Epithelial cell of prostate (primary cell): ENCODE data around the gene TACC2.

Source experiments
- DNase-seq: peaks from one replicate; pipeline ENCODE4 v3.0.0-alpha.2; 2011; ENCODE audit warnings: low read depth, low spot score
- H3K27ac ChIP-seq: fragments of 450-650 bp; 2 replicates; pipeline ENCODE4 v1.5.1; 2017; ENCODE audit warnings: mild to moderate bottlenecking

TACC2 gene

DNA sequence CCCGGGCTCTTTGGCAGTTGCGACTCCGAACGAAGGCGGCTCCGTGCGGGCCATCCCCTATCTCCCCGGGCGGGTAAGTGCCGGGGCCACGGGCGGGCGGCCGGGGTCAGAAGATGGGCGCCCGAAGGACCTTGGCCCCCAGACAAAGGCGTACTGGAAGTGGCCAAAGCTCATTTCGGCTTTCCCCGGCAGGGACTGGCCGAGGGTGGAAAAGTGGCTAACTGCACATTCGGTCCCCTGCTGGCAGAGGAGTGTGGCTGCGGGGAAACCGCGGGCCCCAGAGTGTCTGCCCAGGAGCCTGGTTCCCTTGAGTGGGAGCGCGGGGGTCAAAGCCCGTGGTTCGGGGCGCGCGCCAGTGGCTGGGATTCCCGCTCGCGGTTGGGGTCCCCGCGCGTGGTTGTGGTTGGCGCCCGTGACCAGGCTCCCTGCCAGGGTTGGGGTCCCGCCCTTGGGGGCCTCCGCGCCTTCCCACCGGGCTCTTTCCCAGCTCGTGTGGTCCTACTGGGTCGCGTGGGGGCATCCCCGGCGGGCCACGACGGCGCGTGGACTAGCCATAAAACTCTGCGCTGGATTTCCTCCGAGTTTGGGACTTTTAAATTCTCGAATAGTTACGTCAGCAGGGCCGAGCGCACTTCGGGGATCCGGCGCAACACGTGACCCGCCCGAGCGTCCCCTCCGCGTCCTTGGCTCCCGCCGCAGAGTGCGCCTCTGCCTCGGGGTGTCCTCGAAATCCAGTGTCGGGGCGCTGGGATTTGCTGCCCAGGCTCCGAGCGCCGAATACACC, 124.4 kb downstream of the TACC2 start:
- no peak for DNase-seq
- H3K27ac ChIP-seq, result peak overlapping the region; percentile 94

DNA sequence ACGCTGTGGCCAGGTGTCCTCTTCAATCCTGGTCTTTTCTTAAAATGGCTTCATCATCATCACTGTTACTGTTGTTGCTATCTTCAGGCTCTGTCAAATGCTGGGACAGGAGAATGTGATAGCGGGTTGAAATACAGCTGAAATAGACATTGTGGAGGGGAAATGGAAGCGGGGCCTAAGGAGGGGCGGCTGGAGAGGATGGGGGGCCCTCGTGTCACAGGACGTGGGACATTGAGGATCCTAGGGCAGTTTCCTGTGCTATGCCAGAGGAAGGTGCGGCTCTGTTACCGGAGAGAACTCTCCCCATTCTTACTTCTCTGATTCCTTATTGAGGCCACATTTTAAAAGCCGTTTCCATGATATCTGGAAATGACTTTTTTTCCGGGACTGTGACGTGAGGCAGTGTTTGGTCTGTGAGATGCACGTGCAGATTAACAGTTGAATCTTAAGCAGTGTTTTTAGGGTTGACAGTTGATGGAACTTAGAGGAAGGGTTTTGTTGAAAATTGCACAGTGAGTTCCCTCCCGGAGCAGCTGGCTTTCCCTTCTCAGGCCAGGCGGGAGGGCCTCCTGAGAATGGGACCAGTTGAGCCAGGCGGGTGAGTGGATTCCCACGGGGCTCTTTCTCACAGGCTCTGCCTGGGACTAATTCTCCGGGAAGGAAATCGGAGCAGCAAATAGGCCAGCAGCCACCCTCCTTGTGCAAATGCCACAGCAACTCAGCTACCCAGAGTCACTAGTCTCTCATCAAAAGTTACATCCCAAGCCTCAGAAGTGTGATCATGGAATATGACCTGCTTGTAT, 125.2 kb downstream of the TACC2 start:
- H3K27ac ChIP-seq, result peak overlapping the region; percentile 94
- no peak for DNase-seq

GRCh38 chr10:122115874-122116273, 126.9 kb downstream of the TACC2 start:
- DNase-seq, result no peak
- no peak overlapping the region for H3K27ac ChIP-seq

- H3K27ac ChIP-seq, result no peak overlapping the region
- no peak for DNase-seq
Observed at GRCh38 chr10:122116331-122116730, 127.4 kb downstream of the TACC2 start.

- no peak overlapping the region for H3K27ac ChIP-seq
- DNase-seq, result no peak
Observed at GRCh38 chr10:122117475-122117874, 128.5 kb downstream of the TACC2 start.

- H3K27ac ChIP-seq, result no peak overlapping the region
- no peak for DNase-seq
Observed at GRCh38 chr10:122120008-122120744, 131.2 kb downstream of the TACC2 start.

GRCh38 chr10:122121059-122121458, 132.1 kb downstream of the TACC2 start:
- no peak overlapping the region for H3K27ac ChIP-seq
- DNase-seq, result no peak

- DNase-seq, result no peak
- no peak overlapping the region for H3K27ac ChIP-seq
Observed at GRCh38 chr10:122122493-122122892, 133.5 kb downstream of the TACC2 start.

- H3K27ac ChIP-seq, result no peak overlapping the region
- DNase-seq, result no peak
Observed at GRCh38 chr10:122123186-122123585, 134.2 kb downstream of the TACC2 start.

- DNase-seq, result no peak
- no peak overlapping the region for H3K27ac ChIP-seq
Observed at GRCh38 chr10:122124342-122124741, 135.4 kb downstream of the TACC2 start.

DNA sequence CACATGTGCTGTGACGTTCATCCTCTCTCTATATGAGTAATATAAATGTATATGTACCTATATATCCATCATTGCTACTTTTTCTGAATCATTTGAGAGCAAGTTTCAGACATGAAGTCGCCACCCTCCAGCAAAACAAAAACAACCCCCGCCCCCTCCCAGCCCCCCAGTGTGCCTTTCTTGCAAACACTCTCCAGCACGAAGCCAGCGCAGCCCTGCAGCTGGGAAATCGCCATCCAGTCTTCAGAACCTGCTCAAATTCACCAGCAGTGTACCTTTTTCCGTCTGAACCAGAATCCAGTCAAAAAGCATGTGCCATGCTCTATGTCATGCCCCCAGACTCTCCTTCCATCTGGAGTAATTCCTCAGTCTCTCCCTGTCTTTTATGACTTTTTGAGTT, 135.8 kb downstream of the TACC2 start:
- no peak overlapping the region for H3K27ac ChIP-seq
- no peak for DNase-seq

- no peak for DNase-seq
Observed at GRCh38 chr10:122126763-122127659, 138.0 kb downstream of the TACC2 start.

DNA sequence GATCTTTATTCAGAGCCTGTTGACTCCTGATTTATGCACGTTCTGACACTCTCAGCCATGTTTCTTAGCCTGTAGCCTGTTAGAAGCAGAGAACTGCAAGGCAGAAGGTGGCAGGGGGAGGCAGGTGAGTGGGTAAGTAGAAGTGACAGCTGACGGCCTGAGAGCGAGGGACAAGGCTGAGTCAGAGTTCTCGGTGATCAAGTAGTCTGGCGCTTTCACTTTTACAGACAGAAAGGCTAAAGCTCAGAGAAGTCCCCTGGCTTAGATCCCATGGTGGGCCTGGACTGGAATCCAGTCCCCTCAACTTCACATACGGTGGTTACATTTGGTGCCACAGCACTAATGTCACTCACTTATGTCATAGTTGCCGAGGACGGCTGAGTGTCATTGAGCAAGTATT, 139.0 kb downstream of the TACC2 start:
- no peak for DNase-seq
- H3K27ac ChIP-seq, result no peak overlapping the region

More at GRCh38 chr10:122126763-122127659, 138.0 kb downstream of the TACC2 start:
- peak overlapping the region; percentile 46 for H3K27ac ChIP-seq

DNA sequence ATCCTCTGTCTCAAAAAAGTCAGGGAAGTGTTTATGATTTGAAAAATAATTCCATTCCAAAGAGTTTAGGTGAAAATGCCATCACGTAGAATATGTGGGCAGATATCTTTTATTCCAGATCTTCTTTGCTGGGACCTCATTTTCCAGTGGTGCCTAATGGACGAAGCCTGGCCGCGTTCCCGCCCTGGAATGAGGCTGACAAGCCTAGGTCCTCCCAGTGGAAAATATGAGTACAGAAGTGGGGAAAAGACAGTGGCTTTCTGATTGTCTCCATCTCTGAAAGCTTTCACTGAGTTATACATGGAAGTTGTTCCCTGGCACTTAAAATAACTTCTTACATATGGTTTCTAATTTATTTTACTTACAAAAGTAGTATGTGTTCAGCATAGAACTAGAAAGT, 139.4 kb downstream of the TACC2 start:
- H3K27ac ChIP-seq, result no peak overlapping the region
- DNase-seq, result no peak

GRCh38 chr10:122130474-122131110, 141.6 kb downstream of the TACC2 start:
- H3K27ac ChIP-seq, result no peak overlapping the region
- DNase-seq, result no peak

DNA sequence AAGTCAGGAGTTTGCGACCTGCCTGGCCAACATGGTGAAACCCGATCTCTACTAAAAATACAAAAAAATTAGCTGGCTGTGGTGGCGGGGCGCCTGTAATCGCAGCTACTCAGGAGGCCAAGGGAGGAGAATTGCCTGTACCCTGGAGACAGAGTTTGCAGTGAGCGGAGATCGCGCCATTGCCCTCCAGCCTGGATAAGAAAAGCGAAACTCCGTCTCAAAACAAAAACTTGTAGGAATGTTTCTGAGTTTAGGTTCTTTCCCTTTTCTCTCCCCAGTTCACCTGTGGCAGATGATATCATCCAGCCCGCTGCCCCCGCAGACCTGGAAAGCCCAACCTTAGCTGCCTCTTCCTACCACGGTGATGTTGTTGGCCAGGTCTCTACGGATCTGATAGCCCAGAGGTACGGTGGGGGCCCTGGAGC, 143.4 kb downstream of the TACC2 start:
- no peak overlapping the region for H3K27ac ChIP-seq
- DNase-seq, result no peak

GRCh38 chr10:122132882-122133565, 144.1 kb downstream of the TACC2 start:
- H3K27ac ChIP-seq, result no peak overlapping the region
- DNase-seq, result no peak

DNA sequence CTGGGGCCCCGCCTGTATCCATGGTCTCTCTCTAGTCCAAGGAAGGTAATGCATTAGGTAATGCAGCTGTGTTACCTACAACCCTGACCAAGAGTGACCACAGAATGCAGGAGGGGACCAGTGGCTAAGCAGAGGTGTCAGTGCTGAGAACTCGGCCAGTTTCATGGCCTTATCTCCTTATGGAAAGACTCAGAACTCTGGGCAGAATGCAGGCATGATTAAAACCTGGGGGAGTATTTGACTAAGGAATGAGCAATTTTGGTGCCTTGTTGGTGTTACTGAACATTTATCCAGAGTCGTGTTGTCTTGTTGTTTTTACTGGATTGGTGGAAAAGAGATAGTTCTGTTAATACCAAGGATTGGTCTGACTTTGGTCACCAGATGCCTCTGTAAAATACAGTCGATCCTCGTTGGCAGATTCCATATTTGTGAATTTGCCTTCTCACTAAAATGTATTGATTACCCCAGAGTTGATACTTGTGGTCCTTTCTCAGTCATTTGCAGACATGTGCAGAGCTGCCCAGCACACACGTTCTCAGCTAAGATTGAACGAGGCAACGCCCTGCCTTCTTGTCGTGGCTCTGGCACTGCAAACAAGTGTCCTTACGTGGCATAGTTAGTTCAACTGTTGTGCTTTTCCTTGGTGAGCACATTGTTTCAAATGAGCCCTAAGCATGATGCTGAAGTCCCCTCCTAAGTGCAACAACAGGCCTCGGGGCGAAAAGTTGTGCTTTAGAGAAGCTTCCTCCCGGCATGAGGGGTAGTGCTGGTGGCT, 146.5 kb downstream of the TACC2 start:
- H3K27ac ChIP-seq, result no peak overlapping the region
- no peak for DNase-seq
